NCI-H82 treated with DMSO at 0.1 percent for 48 hours (cell line): ENCODE measurements around the gene HMGCLL1.

Experiments
- DNase-seq: peaks from one replicate; lab custom pipeline; 2025; ENCODE audit not compliant: unreplicated experiment; lab: John Stamatoyannopoulos, UW

HMGCLL1 gene

GRCh38 chr6:55578537-55579363 lies at the start of gene HMGCLL1:
HMGCLL1 (minus strand) TSS chr6:55579192; CDS start chr6:55579055, 137 bp downstream.
- DNase-seq: no peak

GRCh38 chr6:55621993-55622392 lies 43.0 kb upstream of the HMGCLL1 start:
- no peak for DNase-seq

- DNase-seq: no peak
These were observed 42.3 kb upstream of the HMGCLL1 start for GRCh38 chr6:55621244-55621643.

GRCh38 chr6:55617272-55617671 lies 38.3 kb upstream of the HMGCLL1 start:
- peak; percentile 15 for DNase-seq

GRCh38 chr6:55604021-55604420 lies 25.0 kb upstream of the HMGCLL1 start:
- no peak for DNase-seq

GRCh38 chr6:55601120-55601519 lies 22.1 kb upstream of the HMGCLL1 start:
- DNase-seq: no peak

GRCh38 chr6:55594442-55594841 lies 15.4 kb upstream of the HMGCLL1 start:
- no peak for DNase-seq

GRCh38 chr6:55584654-55585354 lies 5.8 kb upstream of the HMGCLL1 start:
- no peak for DNase-seq

- DNase-seq: no peak
These were observed 2.2 kb downstream of the HMGCLL1 start for GRCh38 chr6:55576811-55577210.

- no peak for DNase-seq
These were observed 4.4 kb downstream of the HMGCLL1 start for GRCh38 chr6:55574556-55574955.

GRCh38 chr6:55569638-55570037 lies 9.4 kb downstream of the HMGCLL1 start:
- DNase-seq: no peak

GRCh38 chr6:55568808-55569439 lies 10.1 kb downstream of the HMGCLL1 start:
- no peak for DNase-seq

- DNase-seq: no peak
These were observed 11.4 kb downstream of the HMGCLL1 start for GRCh38 chr6:55567558-55567957.

- no peak for DNase-seq
These were observed 12.8 kb downstream of the HMGCLL1 start for GRCh38 chr6:55566036-55566710.

GRCh38 chr6:55562318-55562717 lies 16.7 kb downstream of the HMGCLL1 start:
- no peak for DNase-seq

- DNase-seq: no peak
These were observed 18.6 kb downstream of the HMGCLL1 start for GRCh38 chr6:55560290-55560885.

- peak; percentile 64 for DNase-seq
These were observed 21.8 kb downstream of the HMGCLL1 start for GRCh38 chr6:55557146-55557545.

GRCh38 chr6:55545791-55546190 lies 33.2 kb downstream of the HMGCLL1 start:
- DNase-seq: no peak

GRCh38 chr6:55543633-55544309 lies 35.2 kb downstream of the HMGCLL1 start:
- DNase-seq: no peak

- DNase-seq: no peak
These were observed 38.0 kb downstream of the HMGCLL1 start for GRCh38 chr6:55541024-55541423.
